Heart right ventricle (tissue), 16 donors: ENCODE measurements around the gene FAM199X. TPM values are rescaled to one million over a fixed set of nuclear protein-coding genes. Genes with fewer than 3 reads are reported as not detected.
A peak's percentile ranks its signal among the peaks of the same experiment; 100 is the strongest.

ENCODE experiments used
- ATAC-seq, 8 donors: fragments of 200-7000 bp; cut with Tn5 transposase; one replicate each; pipeline ENCODE4 v1.9.1; 2020; ENCODE audit warnings: mild to moderate bottlenecking in 8 of 8, moderate library complexity in 8 of 8, moderate number of reproducible peaks in 1 of 8
- DNase-seq, 2 donors: peaks; one replicate each; pipeline ENCODE4 v3.0.0-alpha.2; 2020
- H3K27ac ChIP-seq, 10 donors: fragments of 200-600 bp; sonication (generic) in 2 of 10; one replicate each; pipeline versions ENCODE4 v1.5.0 to v1.8.0; 2020 to 2022; ENCODE audit warnings: mild to moderate bottlenecking in 3 of 10
- H3K27me3 ChIP-seq, 7 donors: fragments of 200-600 bp; one replicate each; pipeline ENCODE4 v1.8.0; 2021 to 2022; ENCODE audit warnings: mild to moderate bottlenecking in 2 of 7
- H3K36me3 ChIP-seq, 9 donors: fragments of 200-600 bp; sonication (generic) in 1 of 9; one replicate each; pipeline versions ENCODE4 v1.5.0 to v1.8.0; 2020 to 2022; ENCODE audit warnings: mild to moderate bottlenecking in 2 of 9
- H3K4me1 ChIP-seq, 9 donors: fragments of 200-600 bp; sonication (generic) in 1 of 9; one replicate each; pipeline versions ENCODE4 v1.5.0 to v1.8.0; 2020 to 2022; ENCODE audit warnings: mild to moderate bottlenecking in 4 of 9
- H3K4me3 ChIP-seq, 10 donors: fragments of 200-600 bp; sonication (generic) in 2 of 10; one replicate each; pipeline versions ENCODE4 v1.5.0 to v1.8.0; 2020 to 2022; ENCODE audit warnings: mild to moderate bottlenecking in 7 of 10, moderate library complexity in 2 of 10
- H3K9me3 ChIP-seq, 11 donors: fragments of 200-600 bp in 10 of 11; sonication (generic) in 2 of 11; one replicate each; pipeline versions ENCODE4 v1.5.0 to v1.8.0; 2013 to 2022; ENCODE audit warnings: mild to moderate bottlenecking in 2 of 11, control low read depth in 1 of 11, moderate library complexity in 1 of 11
- CTCF ChIP-seq, 9 donors: fragments of 200-600 bp; sonication (generic) in 2 of 9; IDR thresholded peaks; one replicate each; pipeline versions ENCODE4 v1.5.0 to v1.8.0; 2021 to 2022; ENCODE audit warnings: antibody characterized with exemption in 9 of 9, mild to moderate bottlenecking in 5 of 9, moderate library complexity in 1 of 9
- WGBS, 2 donors: extraction: QIAGEN DNeasy Blood & Tissue Kit; methylation state at CpG; one replicate each; pipeline ENCODE4 v1.1.7; 2013; ENCODE audit warnings: inconsistent platforms in 1 of 2; 5-methylcytosine and 5-hydroxymethylcytosine counted together
- intact Hi-C, 10 donors: fragments of 100-400 bp; cut with DNase I; formaldehyde crosslinking; loops; one replicate each; pipeline versions ENCODE4 v1.11.1 to v1.14.2; 2022
- long read RNA-seq, 3 donors: library from polyadenylated mRNA; unstranded; transcript quantifications; one replicate each; pipeline ENCODE4 v2.0.0, GENCODE V29; 2020 to 2021
- polyA plus RNA-seq, 2 donors: library from polyadenylated mRNA; stranded (reverse); fragments of 200-250 nt; gene quantifications; one replicate each; pipeline ENCODE4 v1.2.3, GENCODE V29; 2013
- total RNA-seq, 10 donors: library from RNA; stranded (reverse); fragmentation: NEBNext Ultra II Directional in 3 of 10; extraction: Animal tissue kit (Norgen Biotek cat#: 25700) in 3 of 10; gene quantifications; one replicate each; pipeline versions ENCODE4 v1.2.1 to v1.2.4, GENCODE V29; 2021 to 2023
- donor health status: Arrhythmogenic right ventricular cardiomyopathy.
- donor health status: ischemic (EF 13 %, LVEDD 7.1; RV severe dilation, severe dysfunction).
- donor health status: healthy with polysubstance abuse.
- donor health status: DM: no; HTN: yes; CAD: no.
- donor health status: DM: no; HTN: no; CAD: no.
- donor health status: ischemic (EF 25% LVEDD 6.9; RV normal size, moderate dysfunction).
- donor health status: ischemic (EF 25% LVEDD 5.7; RV mildly dilated, moderate dysfunction).
- donor health status: healthy.
- donor health status: DM: yes; HTN: yes; CAD: no.
- donor health status: Ischemic cardiomyopathy.
- donor health status: ischemic (EF 35%, LVEDD 5.7; RV mildly dilated, moderate dysfunction).
- donor health status: nonischemic (EF 11% LVEDD 7.7; RV severe dilation, severe dysfunction).
- donor health status: DM: yes; HTN: yes; CAD: no.
- donor health status: PGD.
- donor health status: ischemic (EF 29% LVEDD 5.4; RV normal size, mild dysfunction).
- donor health status: nonischemic (EF 23%, LVEDD 6.1; RV moderate dilation, normal function).

The FAM199X gene
- total RNA-seq, result 10 to 100 TPM; 10.5 to 12.8 (median 11.1) TPM
- 1 to 10 TPM; 4.2 to 8.5 TPM for polyA plus RNA-seq
- long read RNA-seq, donor 1, full-length matches to known transcripts, result 18 of 23 reads
- long read RNA-seq, donor 1, partial matches to known transcripts, result 1 of 23 reads
- long read RNA-seq, donor 1, other reads (novel, unspliced or antisense), result 4 of 23 reads
- long read RNA-seq, donor 2, full-length matches to known transcripts, result 15 of 20 reads
- long read RNA-seq, donor 2, partial matches to known transcripts, result 2 of 20 reads
- long read RNA-seq, donor 2, other reads (novel, unspliced or antisense), result 3 of 20 reads
- long read RNA-seq, donor 3, full-length matches to known transcripts, result 7 of 19 reads
- long read RNA-seq, donor 3, partial matches to known transcripts, result 0 of 19 reads
- long read RNA-seq, donor 3, other reads (novel, unspliced or antisense), result 12 of 19 reads

- Histone ChIP-seq H3K27ac (peak within 1 kb of the TSS; percentile 69 to 92 (median 88)), H3K4me1 (peaks cover 0 to 26% (median 4%) of the 10 kb centered on the region in 9 donors), H3K27me3 (peaks cover 0 to 22% (median 0%) of the 10 kb centered on the region in 7 donors), H3K9me3 (no peaks in the 10 kb centered on the region), H3K36me3 (no peaks in the 10 kb centered on the region), H3K4me3 (peak within 1 kb of the TSS; percentile 58 to 89 (median 79))
- DNase-seq (peak; percentile 87 to 89), ATAC-seq (peak; percentile 97 to 99 (median 99))
- TF ChIP-seq CTCF (IDR thresholded peaks at IDR 0.05), result peak; percentile 61 to 81 (median 73)
- WGBS, 2 donors, result 1% methylated on average over 49 to 61 of the region's 71 CpGs
- intact Hi-C loops, result no loop called here
Observed at GRCh38 chrX:104165894-104166734, at the start of gene FAM199X. FAM199X (plus strand) TSS chrX:104166453; CDS start chrX:104166786, 333 bp downstream.

GRCh38 chrX:104117759-104118158 is 48.5 kb upstream of the FAM199X start:
- no peak for TF ChIP-seq CTCF (IDR thresholded peaks at IDR 0.05)
- DNase-seq (no peak), ATAC-seq (no peak)
- Histone ChIP-seq H3K4me3 (no peak overlapping the region), H3K27ac (no peak overlapping the region), H3K9me3 (no peaks in the 10 kb centered on the region), H3K4me1 (peaks cover 0 to 15% (median 0%) of the 10 kb centered on the region in 9 donors), H3K36me3 (no peaks in the 10 kb centered on the region), H3K27me3 (peaks cover 0 to 22% (median 0%) of the 10 kb centered on the region in 7 donors)
- intact Hi-C loops, result no loop called here

- Histone ChIP-seq H3K27me3 (peaks cover 0 to 13% (median 0%) of the 10 kb centered on the region in 7 donors), H3K4me1 (peaks cover 0 to 10% (median 0%) of the 10 kb centered on the region in 9 donors), H3K4me3 (no peak overlapping the region), H3K36me3 (no peaks in the 10 kb centered on the region), H3K9me3 (no peaks in the 10 kb centered on the region), H3K27ac (no peak overlapping the region)
- WGBS, 2 donors, result 82 to 94% methylated on average over 1 of the region's 1 CpG
- ATAC-seq, result no peak
- intact Hi-C loops, result no loop called here
- no peak for DNase-seq
- TF ChIP-seq CTCF (IDR thresholded peaks at IDR 0.05), result no peak
Observed at GRCh38 chrX:104118765-104119164, 47.5 kb upstream of the FAM199X start.

GRCh38 chrX:104122829-104123228 is 43.4 kb upstream of the FAM199X start:
- WGBS, 2 donors, result 72 to 74% methylated on average over 5 of the region's 5 CpGs
- Histone ChIP-seq H3K36me3 (peaks cover 0 to 12% (median 0%) of the 10 kb centered on the region in 9 donors), H3K27ac (no peak overlapping the region), H3K4me1 (peaks cover 0 to 3% (median 0%) of the 10 kb centered on the region in 9 donors), H3K4me3 (no peak overlapping the region), H3K27me3 (peaks cover 0 to 13% (median 0%) of the 10 kb centered on the region in 7 donors), H3K9me3 (no peaks in the 10 kb centered on the region)
- TF ChIP-seq CTCF (IDR thresholded peaks at IDR 0.05), result no peak
- no peak for ATAC-seq
- DNase-seq, result no peak
- intact Hi-C loops, result no loop called here
